Raji (cell line): ENCODE results near the gene LGI1.

Experiments used
- POLR2A ChIP-seq: IDR thresholded peaks from 2 replicates; pipeline ENCODE4 v1.6.1; 2011; ENCODE audit warnings: low read depth, low read length, control low read depth; ENCODE audit not compliant: insufficient read depth

The LGI1 gene

DNA sequence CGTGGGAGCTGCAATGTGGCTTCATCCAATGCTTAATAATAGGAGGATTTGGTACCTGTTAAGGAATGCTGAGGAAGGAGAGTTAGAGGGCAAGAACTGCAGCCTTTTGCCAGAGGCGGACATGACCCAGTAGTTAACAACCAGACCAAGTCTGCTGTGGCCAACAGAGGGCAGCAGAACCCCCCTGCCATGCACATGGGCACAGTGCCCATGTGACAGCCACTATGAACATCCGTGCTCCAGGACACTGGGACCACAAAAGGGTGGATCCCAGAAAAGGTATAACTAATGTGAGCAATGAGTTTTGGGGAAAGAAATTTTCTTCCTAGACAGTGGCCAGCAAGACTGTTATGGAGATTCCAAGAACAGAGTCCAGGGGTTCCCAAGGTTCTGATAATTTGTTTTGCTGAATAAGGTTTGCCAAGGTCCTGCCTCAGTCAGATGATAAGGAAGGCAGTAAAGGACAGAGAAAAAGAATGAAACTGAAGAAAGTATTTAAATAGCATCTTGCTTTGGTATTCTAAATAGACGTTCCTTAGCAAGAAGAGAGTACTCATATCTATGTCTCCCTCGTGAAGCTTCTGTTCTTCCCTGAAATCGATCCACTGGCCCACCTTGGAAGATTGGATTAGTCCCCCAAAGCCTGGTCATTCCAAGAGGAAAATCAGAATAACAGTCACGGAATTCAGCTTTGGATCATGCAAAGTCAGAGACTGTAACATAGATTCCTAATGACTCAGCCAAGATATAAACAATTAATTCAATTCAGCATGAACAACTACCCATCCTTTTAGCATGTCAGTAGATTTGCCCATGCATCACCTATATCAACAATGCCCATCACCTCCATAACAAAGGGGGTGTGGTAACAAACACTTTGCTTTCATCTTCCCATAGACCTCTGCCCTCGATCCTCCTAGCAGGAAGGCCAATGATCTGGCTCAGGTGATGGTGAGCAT is 56.0 kb downstream of the LGI1 start:
- no peak for TF ChIP-seq POLR2A

DNA sequence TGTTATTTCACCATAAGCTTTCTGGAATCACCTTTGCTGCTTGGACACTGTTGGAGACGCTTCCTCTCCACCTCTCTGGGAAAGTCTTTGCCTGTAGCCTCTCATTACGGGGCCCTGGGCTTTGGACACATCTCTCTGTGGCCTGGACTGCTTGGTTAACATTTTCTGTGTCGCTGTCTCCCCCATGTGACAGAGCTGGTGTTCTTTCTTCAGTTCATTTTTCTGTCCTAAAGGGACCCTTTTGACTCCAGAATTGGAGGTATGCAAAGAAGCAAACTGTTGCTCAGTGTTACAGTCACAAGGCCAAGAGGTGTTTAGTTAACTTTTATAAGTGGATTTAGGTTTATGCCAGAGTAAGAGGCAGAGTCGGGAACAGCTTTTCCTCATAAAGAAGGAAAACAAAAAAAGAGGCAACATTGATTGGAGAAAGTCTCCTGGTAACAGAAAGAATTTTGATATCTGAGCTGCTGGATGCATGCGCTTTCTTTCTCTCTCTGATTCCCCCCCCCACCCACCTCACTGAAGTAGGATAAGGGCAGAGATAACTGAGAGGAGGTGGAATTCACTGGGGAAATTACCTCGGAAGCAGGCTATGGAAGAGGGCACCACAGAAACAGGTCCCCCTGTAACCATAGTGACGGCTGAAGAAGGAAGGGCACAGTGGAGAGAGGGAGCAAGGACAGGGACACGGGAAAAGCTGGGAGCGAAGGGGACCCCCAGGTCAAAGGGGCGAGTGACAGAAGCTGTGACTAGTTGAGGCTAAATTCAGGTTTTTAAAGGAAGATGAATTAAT is 57.8 kb downstream of the LGI1 start:
- no peak for TF ChIP-seq POLR2A

- TF ChIP-seq POLR2A: no peak
Observed at GRCh38 chr10:93816123-93816747, 58.5 kb downstream of the LGI1 start.

GRCh38 chr10:93818086-93818485 is 60.4 kb downstream of the LGI1 start:
- no peak for TF ChIP-seq POLR2A

DNA sequence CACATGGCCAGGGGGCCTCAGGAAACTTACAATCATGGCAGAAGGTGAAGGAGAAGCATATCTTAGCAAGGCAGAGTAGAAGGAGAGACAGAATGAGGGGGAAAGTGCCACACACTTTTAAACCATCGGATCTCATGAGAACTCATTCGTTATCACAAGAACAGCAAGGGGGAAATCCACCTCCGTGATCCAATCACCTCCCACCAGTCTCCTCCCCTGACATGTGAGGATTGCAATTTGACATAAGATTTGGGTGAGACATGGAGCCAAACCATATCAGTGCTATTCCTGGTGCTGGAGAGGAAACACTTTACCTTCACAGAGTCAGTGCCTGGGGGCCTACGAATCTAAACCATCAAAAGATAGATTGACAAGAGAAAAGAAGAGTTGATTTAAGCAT is 61.8 kb downstream of the LGI1 start:
- TF ChIP-seq POLR2A: no peak

GRCh38 chr10:93820434-93820833 is 62.7 kb downstream of the LGI1 start:
- no peak for TF ChIP-seq POLR2A

DNA sequence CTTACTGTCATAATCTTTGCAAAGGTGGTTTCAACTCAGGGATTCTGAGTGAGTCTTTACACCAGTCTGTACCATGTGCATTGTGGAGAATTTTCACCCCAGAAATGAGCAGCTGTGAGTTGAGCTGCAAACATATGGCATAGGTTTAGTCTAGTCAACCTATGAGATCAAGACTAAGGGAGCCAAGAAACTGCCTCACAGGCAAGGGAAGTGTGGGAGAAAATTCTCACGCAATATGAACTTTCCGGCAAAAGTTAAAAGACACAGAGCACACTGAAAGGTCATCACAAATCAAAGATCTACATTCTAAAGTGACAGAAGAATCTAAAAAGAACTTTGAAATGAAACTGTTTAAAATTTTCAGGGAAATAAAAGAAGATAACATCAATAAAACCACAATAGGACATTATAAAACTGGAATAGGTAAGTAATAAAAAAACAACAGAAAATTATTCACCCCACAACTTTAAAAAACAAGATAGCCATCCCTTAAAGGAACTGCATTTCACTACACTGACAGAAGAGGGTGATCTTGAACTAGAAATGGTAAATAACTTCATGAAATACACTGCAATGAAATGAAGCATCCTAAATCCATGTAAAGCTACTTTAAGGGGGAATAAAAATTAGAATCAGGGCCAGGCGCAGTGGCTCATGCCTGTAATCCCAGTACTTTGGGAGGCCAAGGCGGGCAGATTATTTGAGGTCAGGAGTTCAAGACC is 63.5 kb downstream of the LGI1 start:
- no peak for TF ChIP-seq POLR2A

DNA sequence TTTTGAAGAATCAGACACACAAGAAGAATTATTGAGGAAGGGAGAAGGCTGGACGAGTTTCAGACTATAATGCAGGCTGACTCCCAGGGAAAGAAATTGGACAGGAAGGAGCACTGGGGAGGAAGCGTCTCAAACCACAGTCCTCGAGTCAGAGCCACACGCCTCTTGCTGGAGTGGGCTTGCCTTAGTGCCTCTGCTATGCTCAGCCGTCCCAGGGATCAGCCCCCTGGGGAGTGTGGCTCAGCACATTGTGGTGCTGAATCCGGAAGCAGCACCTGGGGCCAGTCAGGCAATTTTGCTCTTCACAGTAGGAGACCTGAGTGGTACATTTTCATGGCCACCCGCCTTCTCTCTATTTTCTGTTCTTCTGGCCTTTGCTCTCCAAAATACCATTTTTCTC is 68.6 kb downstream of the LGI1 start:
- no peak for TF ChIP-seq POLR2A

DNA sequence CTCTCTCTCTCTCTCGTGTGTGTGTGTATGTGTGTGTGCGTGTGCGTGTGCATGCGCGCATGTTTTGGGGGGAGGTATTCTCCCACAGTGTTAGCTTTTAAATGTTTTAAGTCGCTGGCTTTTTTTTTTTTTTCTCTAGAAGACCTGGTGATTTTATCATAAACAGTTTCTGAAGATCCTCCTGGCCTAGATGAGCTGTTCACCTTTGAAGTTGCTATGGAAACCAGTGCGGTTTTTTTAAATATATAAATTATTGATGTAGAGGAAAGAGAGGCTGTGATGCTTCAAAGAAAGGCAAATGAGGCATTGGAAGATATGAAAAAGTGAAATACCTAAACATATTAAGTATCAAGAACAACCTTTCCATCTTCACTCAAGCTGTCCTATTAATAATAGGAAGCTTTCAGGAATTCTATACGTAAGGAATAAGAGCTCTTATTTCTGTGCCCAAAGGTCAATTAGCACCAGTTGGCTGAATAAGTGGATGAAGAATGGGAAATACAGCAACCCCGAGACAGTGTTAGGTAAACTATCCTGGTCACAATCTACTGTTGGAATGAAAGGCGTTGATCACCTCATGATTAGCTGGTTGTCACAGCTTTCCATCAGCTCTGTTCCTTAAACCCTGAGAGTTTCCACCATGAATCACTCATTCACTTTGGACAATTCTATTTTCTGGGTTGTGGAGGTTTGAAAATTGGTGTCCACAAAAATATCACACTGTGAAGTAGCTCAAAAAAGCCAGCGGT is 69.5 kb downstream of the LGI1 start:
- TF ChIP-seq POLR2A: no peak

DNA sequence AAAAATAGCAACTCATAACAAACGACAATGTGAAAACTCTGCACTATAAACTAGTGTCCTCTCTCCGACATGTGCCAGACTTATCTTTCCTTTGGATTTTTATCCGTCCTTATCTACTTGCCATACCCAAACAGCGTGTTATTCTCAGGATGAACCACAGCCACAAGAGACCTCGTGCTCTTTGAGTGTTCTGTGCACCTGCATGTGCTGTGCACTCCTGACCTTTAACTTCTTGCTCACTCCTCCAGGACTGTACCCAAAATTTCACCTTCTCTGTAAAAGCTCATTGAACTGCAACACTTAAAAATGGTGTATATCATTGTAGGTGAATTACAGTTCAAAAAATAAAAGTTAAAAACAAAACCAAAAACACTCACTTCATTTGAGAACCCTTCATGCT is 78.0 kb downstream of the LGI1 start:
- TF ChIP-seq POLR2A: no peak

DNA sequence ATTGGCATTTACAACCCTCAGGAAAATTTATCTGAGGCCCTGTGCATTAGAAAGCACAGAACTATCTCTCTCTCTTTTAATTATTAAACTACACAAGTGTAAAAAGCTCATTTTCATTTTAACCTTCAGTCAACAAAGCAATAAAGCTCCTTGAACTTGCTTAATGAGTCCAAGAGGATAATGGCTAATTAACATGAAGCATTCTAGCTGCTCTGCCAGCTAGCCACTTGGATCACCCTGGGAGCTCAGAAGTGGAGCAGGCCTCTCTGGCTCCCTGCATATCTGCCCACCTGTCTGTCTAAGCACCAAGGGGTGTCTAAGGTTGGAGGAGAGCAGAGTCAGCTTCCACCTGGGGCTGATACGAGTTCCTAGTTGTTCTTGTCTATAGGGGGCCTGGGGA is 80.1 kb downstream of the LGI1 start:
- no peak for TF ChIP-seq POLR2A

- TF ChIP-seq POLR2A: no peak
Observed at GRCh38 chr10:93838278-93838677, 80.5 kb downstream of the LGI1 start.

GRCh38 chr10:93841961-93842360 is 84.2 kb downstream of the LGI1 start:
- no peak for TF ChIP-seq POLR2A

- TF ChIP-seq POLR2A: no peak
Observed at GRCh38 chr10:93844979-93845626, 87.4 kb downstream of the LGI1 start.
